Gastrocnemius medialis (tissue), 4 donors: ENCODE data around the gene ARSI. TPM values are rescaled to one million over a fixed set of nuclear protein-coding genes. Genes with fewer than 3 reads are reported as not detected.

Experiments
- ATAC-seq, 2 donors: fragments of 150-250 bp; one replicate each; pipeline ENCODE4 v1.9.1; 2016
- DNase-seq, 2 donors: peaks; one replicate each; pipeline ENCODE4 v3.0.0-alpha.2; 2019
- H3K27ac ChIP-seq, 4 donors: fragments of 200-600 bp; sonication (generic); 1 replicate in 1 of 4; 2 replicates in 3 of 4; pipeline ENCODE4 v1.5.1; 2016 to 2018; ENCODE audit warnings: mild to moderate bottlenecking in 2 of 4, moderate library complexity in 1 of 4
- H3K27me3 ChIP-seq, 3 donors: fragments of 200-600 bp; sonication (generic) in 2 of 3; 1 replicate in 1 of 3; 2 replicates in 2 of 3; pipeline versions ENCODE4 v1.5.1 to v1.6.0; 2016 to 2019; ENCODE audit warnings: mild to moderate bottlenecking in 1 of 3, moderate library complexity in 1 of 3
- H3K36me3 ChIP-seq, 2 donors: fragments of 200-600 bp; sonication (generic) in 1 of 2; one replicate each; pipeline ENCODE4 v1.5.1; 2017 to 2018
- H3K4me1 ChIP-seq, 2 donors: fragments of 200-600 bp; sonication (generic) in 1 of 2; one replicate each; pipeline ENCODE4 v1.5.1; 2016 to 2017; ENCODE audit warnings: mild to moderate bottlenecking in 2 of 2
- H3K4me3 ChIP-seq, 4 donors: fragments of 200-600 bp; sonication (generic) in 3 of 4; 1 replicate in 1 of 4; 2 replicates in 3 of 4; pipeline ENCODE4 v1.5.1; 2016 to 2019; ENCODE audit warnings: mild to moderate bottlenecking in 2 of 4
- H3K9me3 ChIP-seq, 3 donors: fragments of 200-600 bp; sonication (generic) in 2 of 3; 1 replicate in 1 of 3; 2 replicates in 2 of 3; pipeline ENCODE4 v1.5.1; 2016 to 2019
- CTCF ChIP-seq, 5 experiments: fragments of 450-650 bp in 3 of 5; fragments of 200-600 bp in 2 of 5; sonication (generic) in 2 of 5; IDR thresholded peaks in 4 of 5; conservative IDR thresholded peaks in 1 of 5; 1 replicate in 4 of 5; 2 replicates in 1 of 5; pipeline ENCODE4 v1.5.1; 2016 to 2019; ENCODE audit warnings: antibody characterized with exemption in 5 of 5, mild to moderate bottlenecking in 3 of 5, moderate library complexity in 3 of 5
- POLR2A ChIP-seq, 2 donors: fragments of 450-650 bp; IDR thresholded peaks; one replicate each; pipeline ENCODE4 v1.6.1; 2017; ENCODE audit warnings: antibody characterized with exemption in 2 of 2, mild to moderate bottlenecking in 2 of 2, moderate library complexity in 2 of 2
- in situ Hi-C, 4 donors: fragments of 200-750 bp; cut with MboI; loops; one replicate each; pipeline versions ENCODE4 v1.15.0 to v1.8.0; 2017; ENCODE audit warnings: low sequenced_read_pairs in 4 of 4
- intact Hi-C: fragments of 100-400 bp; cut with DNase I; formaldehyde crosslinking; loops from one replicate; pipeline ENCODE4 v1.15.1; 2023; ENCODE audit warnings: low total_unique reads
- total RNA-seq, 4 donors: library from RNA; depleted of rRNA; stranded (reverse); fragments of >200 nt; gene quantifications; one replicate each; pipeline versions ENCODE4 v1.1.0 to v1.2.3, GENCODE V29; 2016

Gene ARSI
- total RNA-seq, 4 donors from 2014 or later = not detected

GRCh38 chr5:150306775-150307174 lies 4.1 kb upstream of the ARSI start:
- TF ChIP-seq POLR2A (IDR thresholded peaks at IDR 0.05) = no peak
- in situ Hi-C loops (no loop called here), intact Hi-C loops (no loop called here)
- Histone ChIP-seq H3K27ac (no peak overlapping the region), H3K36me3 (no peaks in the 10 kb centered on the region), H3K4me1 (peaks cover 0 to 5% of the 10 kb centered on the region in 2 donors), H3K27me3 (no peaks in the 10 kb centered on the region), H3K9me3 (no peaks in the 10 kb centered on the region), H3K4me3 (no peak overlapping the region)
- no peak for ATAC-seq
- no peak for DNase-seq

GRCh38 chr5:150305557-150305956 lies 2.9 kb upstream of the ARSI start:
- DNase-seq (no peak), ATAC-seq (no peak)
- Histone ChIP-seq H3K4me3 (no peak overlapping the region), H3K36me3 (no peaks in the 10 kb centered on the region), H3K27me3 (no peaks in the 10 kb centered on the region), H3K9me3 (no peaks in the 10 kb centered on the region), H3K27ac (no peak overlapping the region), H3K4me1 (peaks cover 0 to 5% of the 10 kb centered on the region in 2 donors)
- intact Hi-C loops (no loop called here), in situ Hi-C loops (no loop called here)
- no peak for TF ChIP-seq POLR2A (IDR thresholded peaks at IDR 0.05)
- no peak for TF ChIP-seq CTCF (IDR thresholded peaks at IDR 0.05 in 4 of 5, conservative IDR thresholded peaks at IDR 0.05 in 1 of 5)

- in situ Hi-C loops = no loop called here
- intact Hi-C loops = no loop called here
- no peaks in the 10 kb centered on the region for H3K36me3 ChIP-seq
- no peaks in the 10 kb centered on the region for H3K9me3 ChIP-seq
- no peak for TF ChIP-seq CTCF (IDR thresholded peaks at IDR 0.05 in 4 of 5, conservative IDR thresholded peaks at IDR 0.05 in 1 of 5)
- TF ChIP-seq POLR2A (IDR thresholded peaks at IDR 0.05) = no peak
- no peaks in the 10 kb centered on the region for H3K27me3 ChIP-seq
- H3K4me1 ChIP-seq = peaks cover 0 to 5% of the 10 kb centered on the region in 2 donors
- ATAC-seq (no peak), DNase-seq (no peak)
- H3K4me3 ChIP-seq = no peak overlapping the region
- no peak overlapping the region for H3K27ac ChIP-seq
Measured at GRCh38 chr5:150305095-150305494, 2.4 kb upstream of the ARSI start.

GRCh38 chr5:150304481-150305081 lies 1.9 kb upstream of the ARSI start:
- no peak for DNase-seq
- TF ChIP-seq POLR2A (IDR thresholded peaks at IDR 0.05) = no peak
- TF ChIP-seq CTCF (IDR thresholded peaks at IDR 0.05 in 4 of 5, conservative IDR thresholded peaks at IDR 0.05 in 1 of 5) = no peak
- Histone ChIP-seq H3K27me3 (no peaks in the 10 kb centered on the region), H3K36me3 (no peaks in the 10 kb centered on the region), H3K27ac (no peak overlapping the region), H3K4me1 (peaks cover 0 to 5% of the 10 kb centered on the region in 2 donors), H3K4me3 (no peak overlapping the region), H3K9me3 (no peaks in the 10 kb centered on the region)
- in situ Hi-C loops (no loop called here), intact Hi-C loops (no loop called here)
- no peak for ATAC-seq

- Histone ChIP-seq H3K4me1 (peaks cover 0 to 5% of the 10 kb centered on the region in 2 donors), H3K27ac (no peak overlapping the region), H3K27me3 (no peaks in the 10 kb centered on the region), H3K36me3 (no peaks in the 10 kb centered on the region), H3K9me3 (no peaks in the 10 kb centered on the region), H3K4me3 (no peak overlapping the region)
- DNase-seq = no peak
- TF ChIP-seq POLR2A (IDR thresholded peaks at IDR 0.05) (no peak), CTCF (IDR thresholded peaks at IDR 0.05 in 4 of 5, conservative IDR thresholded peaks at IDR 0.05 in 1 of 5) (no peak)
- in situ Hi-C loops (no loop called here), intact Hi-C loops (no loop called here)
- ATAC-seq = no peak
Measured at GRCh38 chr5:150303660-150304386, 1.1 kb upstream of the ARSI start.
